Measurements from ENCODE around the gene MBOAT1.

GRCh38 chr6:20060252-20060651 lies 152.0 kb downstream of the MBOAT1 start:
- TF ChIP-seq CTCF (IDR thresholded peaks at IDR 0.05) (no peak), ZFX (IDR thresholded peaks at IDR 0.05; ENCODE audit: borderline replicate concordance) (no peak)

All from 22Rv1 (cell line).